ENCODE data around the gene ATP2A1. TPM values are rescaled to one million over a fixed set of nuclear protein-coding genes. Genes with fewer than 3 reads are reported as not detected.
A peak's percentile ranks its signal among the peaks of the same experiment; 100 is the strongest.

ATP2A1 gene
- total and polyA plus RNA-seq, 2 of the 13 experiments (the other 11 are each of a cell fraction or from before 2014, with no cell fraction given), result 3.2 to 12.5 TPM

- TF ChIP-seq POLR2A (IDR thresholded peaks at IDR 0.05; ENCODE audit: insufficient read depth in 1 of 2, low read depth in 2 of 2, low read length in 2 of 2) (peak; percentile 19 to 40; a peak in 1 of 4 replicates), THAP11 (CRISPR knock-in tag; IDR thresholded peaks at IDR 0.05) (peak; percentile 35), WIZ (CRISPR knock-in tag; IDR thresholded peaks at IDR 0.05) (peak; percentile 82; the same call in 1 of the 2 replicates), HOXD1 (CRISPR knock-in tag; IDR thresholded peaks at IDR 0.05) (no peak), ZNF101 (CRISPR knock-in tag; IDR thresholded peaks at IDR 0.05; ENCODE audit: borderline replicate concordance, low read depth) (no peak), ADNP (CRISPR knock-in tag; IDR thresholded peaks at IDR 0.05) (no peak), SNAI1 (CRISPR knock-in tag; IDR thresholded peaks at IDR 0.05; ENCODE audit: borderline replicate concordance) (no peak), CBX5 (CRISPR knock-in tag; IDR thresholded peaks at IDR 0.05; ENCODE audit: borderline replicate concordance) (no peak), ARID3A (IDR thresholded peaks at IDR 0.05; ENCODE audit: low read depth, low read length) (no peak), ZNF431 (CRISPR knock-in tag; IDR thresholded peaks at IDR 0.05; ENCODE audit: borderline replicate concordance, low read depth) (no peak), HDAC6 (IDR thresholded peaks at IDR 0.05; ENCODE audit: low read depth, low read length) (no peak), PHB2 (IDR thresholded peaks at IDR 0.05; ENCODE audit: partially characterized antibody) (no peak), ZNF292 (CRISPR knock-in tag; IDR thresholded peaks at IDR 0.05; ENCODE audit: borderline replicate concordance, low read depth) (no peak), ZNF576 (CRISPR knock-in tag; IDR thresholded peaks at IDR 0.05) (no peak), NCOR1 (IDR thresholded peaks at IDR 0.05; ENCODE audit: borderline replicate concordance, low read length) (no peak), GATAD1 (CRISPR knock-in tag; IDR thresholded peaks at IDR 0.05) (peak; percentile 52; the same call in 1 of the 2 replicates), SMAD3 (CRISPR knock-in tag; IDR thresholded peaks at IDR 0.05) (no peak), ZFP91 (CRISPR knock-in tag; IDR thresholded peaks at IDR 0.05; ENCODE audit: borderline replicate concordance) (0 out of 2 replicates have a peak, but pooled peaks have one; percentile 27), ZBTB37 (CRISPR knock-in tag; IDR thresholded peaks at IDR 0.05) (no peak), NCOA2 (CRISPR knock-in tag; IDR thresholded peaks at IDR 0.05) (no peak), PATZ1 (CRISPR knock-in tag; IDR thresholded peaks at IDR 0.05) (peak; percentile 6; the same call in 1 of the 2 replicates), ZNF563 (CRISPR knock-in tag; IDR thresholded peaks at IDR 0.05) (no peak), CREBL2 (CRISPR knock-in tag; IDR thresholded peaks at IDR 0.05; ENCODE audit: borderline replicate concordance) (no peak)
Observed at GRCh38 chr16:28935924-28936783, 57.9 kb downstream of the ATP2A1 start (continued).

Measured in HepG2 (cell line).